B cell (primary cell): Measurements from ENCODE around the gene TECTA.

Experiments used
- EZH2 ChIP-seq: IDR thresholded peaks from 2 replicates; pipeline ENCODE4 v1.6.1; 2012; ENCODE audit warnings: borderline replicate concordance, low read depth, mild to moderate bottlenecking, moderate library complexity, low read length; ENCODE audit not compliant: insufficient read depth, poor library complexity, severe bottlenecking
- TF ChIP-seq, protein P1 (sequence below): fragments of 200-600 bp; IDR thresholded peaks from one replicate; pipeline ENCODE4 v1.8.0; 2022; ENCODE audit warnings: antibody characterized with exemption, mild to moderate bottlenecking

DNA sequence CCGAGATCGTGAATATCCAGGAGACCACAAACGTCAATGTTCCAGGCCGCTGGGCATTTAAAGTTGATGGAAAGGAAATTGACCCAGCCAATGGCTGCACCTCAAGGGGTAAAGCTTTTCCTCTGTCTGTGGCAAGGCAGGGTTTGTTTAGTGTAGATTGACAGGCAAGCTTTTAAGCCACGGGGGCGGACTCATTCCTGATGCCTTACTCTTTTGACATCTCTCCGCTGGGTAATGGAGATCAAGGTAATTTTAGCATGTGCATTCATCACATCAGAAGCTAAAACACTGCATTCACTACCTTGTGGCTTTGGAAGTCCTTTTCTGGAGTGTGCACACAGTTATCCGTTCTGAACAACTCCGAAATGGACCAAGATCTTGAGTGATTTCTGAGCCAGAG, 12.6 kb downstream of the TECTA start:
- TF ChIP-seq, protein P1, sequence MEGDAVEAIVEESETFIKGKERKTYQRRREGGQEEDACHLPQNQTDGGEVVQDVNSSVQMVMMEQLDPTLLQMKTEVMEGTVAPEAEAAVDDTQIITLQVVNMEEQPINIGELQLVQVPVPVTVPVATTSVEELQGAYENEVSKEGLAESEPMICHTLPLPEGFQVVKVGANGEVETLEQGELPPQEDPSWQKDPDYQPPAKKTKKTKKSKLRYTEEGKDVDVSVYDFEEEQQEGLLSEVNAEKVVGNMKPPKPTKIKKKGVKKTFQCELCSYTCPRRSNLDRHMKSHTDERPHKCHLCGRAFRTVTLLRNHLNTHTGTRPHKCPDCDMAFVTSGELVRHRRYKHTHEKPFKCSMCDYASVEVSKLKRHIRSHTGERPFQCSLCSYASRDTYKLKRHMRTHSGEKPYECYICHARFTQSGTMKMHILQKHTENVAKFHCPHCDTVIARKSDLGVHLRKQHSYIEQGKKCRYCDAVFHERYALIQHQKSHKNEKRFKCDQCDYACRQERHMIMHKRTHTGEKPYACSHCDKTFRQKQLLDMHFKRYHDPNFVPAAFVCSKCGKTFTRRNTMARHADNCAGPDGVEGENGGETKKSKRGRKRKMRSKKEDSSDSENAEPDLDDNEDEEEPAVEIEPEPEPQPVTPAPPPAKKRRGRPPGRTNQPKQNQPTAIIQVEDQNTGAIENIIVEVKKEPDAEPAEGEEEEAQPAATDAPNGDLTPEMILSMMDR: no peak
- no peak for TF ChIP-seq EZH2
